ENCODE measurements around the gene COG5.
"Not testable (repeated sequence)": the region's sequence is repeated elsewhere in the genome, so short reads cannot be mapped to it uniquely, and the experiment has no call there.

The COG5 gene

GRCh38 chr7:107579885-107580715, 16.4 kb upstream of the COG5 start, which contains the start of gene BCAP29:
Gene BCAP29, plus strand, starts transcription at chr7:107580246. Its CDS starts 527 bp downstream, at chr7:107580773.
- peak; percentile 14 to 62 (median 22) for DNase-seq

- no peak for DNase-seq
Observed at GRCh38 chr7:107579554-107579884, 15.8 kb upstream of the COG5 start.

GRCh38 chr7:107573537-107573936, 9.8 kb upstream of the COG5 start:
- no peak for DNase-seq

- DNase-seq, result no peak
Observed at GRCh38 chr7:107570298-107570697, 6.6 kb upstream of the COG5 start.

- no peak for DNase-seq
Observed at GRCh38 chr7:107564553-107565298, 1.0 kb upstream of the COG5 start.

GRCh38 chr7:107563081-107563774, 492 bp downstream of the COG5 start:
- no peak for DNase-seq

GRCh38 chr7:107560898-107561516, 2.7 kb downstream of the COG5 start:
- DNase-seq, result no peak

- no peak for DNase-seq
Observed at GRCh38 chr7:107559864-107560263, 3.9 kb downstream of the COG5 start.

GRCh38 chr7:107555893-107556292, 7.8 kb downstream of the COG5 start:
- no peak for DNase-seq

- DNase-seq, result no peak
Observed at GRCh38 chr7:107551936-107552335, 11.8 kb downstream of the COG5 start.

GRCh38 chr7:107544848-107545591, 18.7 kb downstream of the COG5 start:
- no peak for DNase-seq

- DNase-seq, result no peak
Observed at GRCh38 chr7:107543338-107543993, 20.3 kb downstream of the COG5 start.

- no peak for DNase-seq
Observed at GRCh38 chr7:107538001-107538400, 25.7 kb downstream of the COG5 start.

GRCh38 chr7:107537228-107537627, 26.5 kb downstream of the COG5 start:
- not testable (repeated sequence) for DNase-seq

GRCh38 chr7:107534139-107534538, 29.6 kb downstream of the COG5 start:
- no peak for DNase-seq

- DNase-seq, result no peak
Observed at GRCh38 chr7:107530751-107531150, 33.0 kb downstream of the COG5 start.

- no peak for DNase-seq
Observed at GRCh38 chr7:107528461-107528860, 35.3 kb downstream of the COG5 start.

GRCh38 chr7:107527196-107527595, 36.5 kb downstream of the COG5 start:
- DNase-seq, result no peak

- DNase-seq, result no peak
Observed at GRCh38 chr7:107526672-107527071, 37.0 kb downstream of the COG5 start.

- DNase-seq, result no peak
Observed at GRCh38 chr7:107506674-107507339, 56.9 kb downstream of the COG5 start.

- no peak for DNase-seq
Observed at GRCh38 chr7:107505997-107506673, 57.6 kb downstream of the COG5 start.

Measured in activated naive CD4-positive, alpha-beta T cell (primary cell).